GM12801 (cell line): ENCODE results near the gene LSM5.

Experiments used
- CTCF ChIP-seq: IDR thresholded peaks from one replicate; pipeline ENCODE4 v1.5.1; 2011; ENCODE audit warnings: control low read depth; ENCODE audit not compliant: insufficient read length; ENCODE audit errors: extremely low read depth

Gene LSM5

GRCh38 chr7:32532716-32533115 lies 42.5 kb upstream of the LSM5 start:
- TF ChIP-seq CTCF, result no peak

DNA sequence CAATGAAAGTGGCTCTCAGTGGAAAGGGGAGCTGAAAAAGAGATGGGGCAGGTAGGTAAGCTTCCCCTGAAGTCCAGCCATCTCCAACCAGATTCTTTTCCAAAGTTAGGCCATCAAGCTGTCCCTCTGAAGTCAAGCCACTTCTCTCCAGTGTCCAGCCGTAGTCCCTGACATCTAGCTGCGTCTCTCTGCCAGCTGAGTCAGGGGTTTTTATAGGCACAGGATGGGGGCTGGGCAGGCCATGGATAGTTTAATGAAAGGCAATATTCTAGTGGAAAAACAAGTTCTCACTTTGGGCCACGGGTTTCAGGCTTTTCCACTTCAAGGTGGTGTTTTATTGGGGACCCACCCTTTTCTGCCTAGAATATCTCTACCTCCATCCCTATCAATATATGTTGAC lies 41.9 kb upstream of the LSM5 start:
- TF ChIP-seq CTCF, result no peak

DNA sequence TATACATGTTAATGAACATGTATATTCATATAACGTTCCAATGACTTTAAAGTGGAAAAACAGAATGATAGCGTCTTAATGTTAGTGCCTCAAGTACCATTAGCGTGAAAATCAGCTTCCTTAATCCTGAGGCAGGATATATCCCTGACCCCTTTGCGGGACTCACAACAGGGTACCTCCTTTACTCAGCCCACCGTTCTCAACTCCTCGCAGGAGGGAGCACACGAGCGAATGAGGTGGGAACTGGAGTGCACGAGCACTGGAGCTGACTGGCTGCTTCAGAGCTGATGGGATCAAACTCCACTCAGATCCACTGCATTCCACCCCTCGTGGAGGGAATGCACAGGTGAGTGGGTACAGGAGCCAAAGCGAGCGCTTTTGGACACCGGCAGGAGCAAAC lies 41.2 kb upstream of the LSM5 start:
- no peak for TF ChIP-seq CTCF

DNA sequence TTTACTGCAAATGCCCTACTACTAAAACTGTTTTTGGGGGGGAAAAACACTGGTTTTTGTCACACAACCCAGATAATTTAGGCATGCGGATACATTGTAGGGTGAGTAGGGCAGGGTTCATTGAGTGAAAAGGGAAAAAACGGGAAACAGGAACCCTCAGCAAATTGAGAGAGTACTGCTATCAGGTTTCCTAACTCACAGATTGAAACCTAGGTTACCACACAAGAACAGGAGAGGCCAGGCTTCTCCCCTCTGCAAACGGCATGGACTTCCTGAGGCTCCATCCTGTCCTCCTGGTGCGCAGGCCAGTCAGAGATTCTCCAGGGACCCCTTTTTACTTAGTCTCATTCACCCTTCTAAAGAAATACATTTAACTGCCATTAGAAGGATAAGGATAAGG lies 35.7 kb upstream of the LSM5 start:
- no peak for TF ChIP-seq CTCF

GRCh38 chr7:32524631-32525030 lies 34.5 kb upstream of the LSM5 start:
- no peak for TF ChIP-seq CTCF

DNA sequence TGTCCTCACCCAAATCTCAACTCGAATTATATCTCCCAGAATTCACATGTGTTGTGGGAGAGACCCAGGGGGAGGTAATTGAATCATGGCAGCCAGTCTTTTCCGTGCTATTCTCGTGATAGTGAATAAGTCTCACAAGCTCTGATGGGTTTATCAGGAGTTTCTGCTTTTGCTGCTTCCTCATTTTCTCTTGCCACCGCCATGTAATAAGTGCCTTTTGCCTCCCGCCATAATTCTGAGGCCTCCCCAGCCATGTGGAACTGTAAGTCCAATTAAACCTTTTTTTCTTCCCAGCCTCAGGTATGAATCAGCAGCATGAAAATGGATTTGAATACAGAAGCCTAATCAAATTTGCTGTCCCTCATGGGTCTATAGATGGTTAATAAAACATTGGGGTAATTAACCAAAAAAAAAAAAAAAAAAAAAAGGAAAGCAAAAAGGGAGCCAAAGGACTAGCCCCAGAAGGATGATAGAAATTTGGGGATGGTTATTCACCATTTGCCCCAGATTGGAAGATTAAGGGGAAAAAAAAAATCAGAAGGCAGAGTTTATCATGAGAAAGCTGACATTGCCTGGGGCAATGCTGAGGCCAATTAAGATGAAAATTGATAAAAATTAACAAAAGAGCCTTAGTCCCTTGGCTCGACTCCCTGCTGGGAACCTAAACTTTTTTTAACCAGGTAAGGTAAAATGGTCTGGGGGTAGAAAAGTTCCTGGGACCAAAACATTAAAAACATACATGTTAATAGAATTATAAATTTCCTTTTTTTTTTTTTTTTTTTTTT lies 32.8 kb upstream of the LSM5 start:
- TF ChIP-seq CTCF, result no peak

GRCh38 chr7:32519763-32520162 lies 29.6 kb upstream of the LSM5 start:
- TF ChIP-seq CTCF, result no peak
